GM06990 (cell line): ENCODE measurements around the gene CALR3.
A peak's percentile ranks its signal among the peaks of the same experiment; 100 is the strongest.
"Not testable (repeated sequence)": the region's sequence is repeated elsewhere in the genome, so short reads cannot be mapped to it uniquely, and the experiment has no call there.

Experiments
- DNase-seq: peaks from one replicate; pipeline ENCODE4 v3.0.0-alpha.2; 2011; ENCODE audit not compliant: insufficient read length; ENCODE audit errors: extremely low read depth
- H3K27me3 ChIP-seq: replicated peaks from 2 replicates; pipeline ENCODE4 v1.6.0; 2011; ENCODE audit warnings: low read length; ENCODE audit not compliant: control insufficient read depth, insufficient read depth
- H3K36me3 ChIP-seq: 2 replicates; pipeline ENCODE4 v1.5.1; 2011; ENCODE audit warnings: low read length; ENCODE audit not compliant: control insufficient read depth, insufficient read depth
- H3K4me3 ChIP-seq: replicated peaks from 2 replicates; pipeline ENCODE4 v1.5.1; 2011; ENCODE audit warnings: low read depth, mild to moderate bottlenecking, control low read depth, low read length
- TF ChIP-seq, protein P1 (sequence below): IDR thresholded peaks from 2 replicates; pipeline ENCODE4 v1.5.1; 2011; ENCODE audit warnings: low read length, control low read depth, mild to moderate bottlenecking, inconsistent platforms; ENCODE audit not compliant: insufficient read depth, poor library complexity, severe bottlenecking

Gene CALR3

DNA sequence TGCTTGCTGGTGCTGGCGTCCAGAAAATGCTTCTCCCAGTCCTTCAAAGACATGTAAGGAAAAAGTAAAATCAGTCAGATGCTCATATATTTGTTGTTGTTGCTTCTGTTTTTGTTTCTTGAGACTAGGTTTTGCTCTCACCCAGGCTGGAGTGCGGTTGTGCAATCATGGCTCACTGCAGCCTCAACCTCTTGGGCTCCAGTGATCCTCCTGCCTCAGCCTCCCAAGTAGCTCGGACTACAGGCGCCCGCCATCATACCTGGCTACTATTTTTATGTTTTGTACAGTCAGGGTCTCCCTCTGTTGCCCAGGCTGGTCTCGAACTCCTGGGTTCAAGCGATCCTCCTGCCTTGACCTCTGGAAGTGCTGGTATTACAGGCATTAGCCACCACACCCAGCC, 13.2 kb downstream of the CALR3 start:
- H3K27me3 ChIP-seq, result no peaks in the 10 kb centered on the region
- TF ChIP-seq, protein P1, sequence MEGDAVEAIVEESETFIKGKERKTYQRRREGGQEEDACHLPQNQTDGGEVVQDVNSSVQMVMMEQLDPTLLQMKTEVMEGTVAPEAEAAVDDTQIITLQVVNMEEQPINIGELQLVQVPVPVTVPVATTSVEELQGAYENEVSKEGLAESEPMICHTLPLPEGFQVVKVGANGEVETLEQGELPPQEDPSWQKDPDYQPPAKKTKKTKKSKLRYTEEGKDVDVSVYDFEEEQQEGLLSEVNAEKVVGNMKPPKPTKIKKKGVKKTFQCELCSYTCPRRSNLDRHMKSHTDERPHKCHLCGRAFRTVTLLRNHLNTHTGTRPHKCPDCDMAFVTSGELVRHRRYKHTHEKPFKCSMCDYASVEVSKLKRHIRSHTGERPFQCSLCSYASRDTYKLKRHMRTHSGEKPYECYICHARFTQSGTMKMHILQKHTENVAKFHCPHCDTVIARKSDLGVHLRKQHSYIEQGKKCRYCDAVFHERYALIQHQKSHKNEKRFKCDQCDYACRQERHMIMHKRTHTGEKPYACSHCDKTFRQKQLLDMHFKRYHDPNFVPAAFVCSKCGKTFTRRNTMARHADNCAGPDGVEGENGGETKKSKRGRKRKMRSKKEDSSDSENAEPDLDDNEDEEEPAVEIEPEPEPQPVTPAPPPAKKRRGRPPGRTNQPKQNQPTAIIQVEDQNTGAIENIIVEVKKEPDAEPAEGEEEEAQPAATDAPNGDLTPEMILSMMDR, result no peak
- DNase-seq, result no peak
- H3K4me3 ChIP-seq, result no peak overlapping the region
- no peaks in the 10 kb centered on the region for H3K36me3 ChIP-seq

DNA sequence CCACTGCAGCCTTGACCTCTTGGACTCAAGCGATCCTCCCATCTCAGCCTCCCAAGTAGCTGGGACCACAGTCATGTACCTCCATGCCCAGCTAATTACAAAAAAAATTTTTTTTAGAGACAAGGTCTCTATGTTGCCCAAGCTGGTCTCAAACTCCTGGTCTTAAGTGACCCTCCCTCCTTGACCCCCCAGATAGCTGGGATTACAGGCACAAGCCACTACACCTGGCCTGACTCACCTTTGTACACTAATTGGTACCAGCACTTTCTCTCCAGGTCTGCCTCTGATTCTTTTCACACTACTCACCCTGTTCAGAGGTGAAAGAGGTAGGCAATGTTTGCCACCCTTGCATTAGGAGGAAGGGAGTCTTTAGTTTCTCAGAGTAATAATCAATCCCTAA, 18.7 kb downstream of the CALR3 start:
- no peak for DNase-seq
- no peak overlapping the region for H3K4me3 ChIP-seq
- TF ChIP-seq, protein P1, result no peak
- no peaks in the 10 kb centered on the region for H3K36me3 ChIP-seq
- no peaks in the 10 kb centered on the region for H3K27me3 ChIP-seq

DNA sequence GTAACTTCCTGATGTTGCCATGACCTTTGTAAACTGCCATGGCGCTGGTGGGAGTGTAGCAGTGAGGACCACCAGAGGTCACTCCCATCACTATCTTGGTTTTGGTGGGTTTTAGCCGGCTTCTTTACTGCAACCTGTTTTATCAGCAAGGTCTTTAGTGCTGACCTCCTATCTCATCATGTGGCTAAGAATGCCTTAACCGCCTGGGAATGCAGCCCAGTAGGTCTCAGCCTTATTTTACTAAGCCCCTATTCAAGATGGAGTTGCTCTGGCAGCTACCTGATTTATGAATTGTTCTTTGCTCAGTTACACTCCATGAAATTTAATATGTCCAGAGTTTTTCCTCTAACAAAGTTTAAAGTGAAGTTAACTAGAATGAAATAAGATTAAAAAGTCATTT, 19.6 kb downstream of the CALR3 start:
- TF ChIP-seq, protein P1, result no peak
- no peaks in the 10 kb centered on the region for H3K27me3 ChIP-seq
- H3K36me3 ChIP-seq, result no peaks in the 10 kb centered on the region
- H3K4me3 ChIP-seq, result no peak overlapping the region
- DNase-seq, result no peak

DNA sequence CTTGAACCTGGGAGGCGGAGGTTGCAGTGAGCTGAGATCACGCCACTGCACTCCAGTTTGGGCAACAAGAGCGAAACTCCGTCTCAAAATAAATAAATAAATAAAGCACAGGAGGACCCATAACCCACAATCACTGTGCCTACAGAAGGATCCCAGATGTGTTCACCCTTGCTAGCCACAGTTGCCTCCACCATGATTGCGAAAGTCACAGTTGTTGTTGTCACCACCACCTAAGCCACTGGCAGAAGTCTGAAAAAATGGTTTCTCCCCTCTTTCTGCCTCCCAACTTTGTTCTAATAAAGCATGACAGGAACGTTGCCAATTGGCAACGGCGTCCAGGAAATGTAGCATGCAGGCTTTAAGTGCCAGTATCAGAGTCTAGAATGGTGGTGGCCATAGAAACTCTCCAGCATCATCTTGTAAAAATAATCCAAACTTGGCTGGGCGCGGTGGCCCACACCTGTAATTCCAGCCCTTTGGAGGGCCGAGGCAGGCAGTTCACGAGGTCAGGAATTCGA, 22.0 kb downstream of the CALR3 start:
- Histone ChIP-seq H3K4me3 (no peak overlapping the region), H3K27me3 (no peaks in the 10 kb centered on the region), H3K36me3 (peaks cover 1% of the 10 kb centered on the region; the same call in 1 of the 2 replicates)
- TF ChIP-seq, protein P1, result no peak
- DNase-seq, result no peak

DNA sequence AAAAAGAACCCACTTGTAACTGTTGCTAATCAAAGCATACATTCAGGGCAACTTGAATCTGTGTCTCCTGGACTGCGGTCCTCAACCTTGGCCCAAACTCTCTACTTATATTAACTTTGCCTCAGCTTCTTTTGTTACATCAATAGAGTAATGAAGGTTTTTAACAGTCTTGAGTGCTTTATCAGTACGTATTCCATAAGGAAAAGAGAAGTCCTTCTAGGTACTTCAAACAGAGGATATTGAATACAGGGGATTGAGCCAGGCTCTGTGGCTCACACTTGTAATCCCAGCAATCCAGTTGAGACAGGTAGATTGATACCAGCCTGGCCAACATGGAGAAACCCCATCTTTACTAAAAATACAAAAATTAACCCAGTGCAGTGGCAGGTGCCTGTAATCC, 23.0 kb downstream of the CALR3 start:
- Histone ChIP-seq H3K27me3 (no peaks in the 10 kb centered on the region), H3K4me3 (no peak overlapping the region), H3K36me3 (peaks cover 1% of the 10 kb centered on the region; the same call in 1 of the 2 replicates)
- DNase-seq, result no peak
- TF ChIP-seq, protein P1, result no peak

DNA sequence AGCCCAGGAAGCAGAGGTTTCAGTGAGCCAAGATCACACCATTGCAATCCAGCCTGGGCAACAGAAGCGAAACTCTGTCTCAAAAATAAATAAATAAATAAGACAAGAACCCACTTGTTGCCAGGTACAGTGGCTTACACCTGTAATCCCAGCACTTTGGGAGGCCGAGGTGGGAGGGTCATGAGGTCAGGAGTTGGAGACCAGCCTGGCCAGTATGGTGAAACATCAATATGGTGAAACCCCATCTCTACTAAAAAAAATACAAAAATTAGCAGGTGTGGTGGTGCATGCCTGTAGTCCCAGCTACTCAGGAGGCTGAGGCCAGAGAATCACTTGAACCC, 23.4 kb downstream of the CALR3 start:
- peak overlapping the region; percentile 80 for H3K4me3 ChIP-seq
- not testable (repeated sequence) for H3K36me3 ChIP-seq, DNase-seq, H3K27me3 ChIP-seq
